Mesendoderm (in vitro differentiated cells): Measurements from ENCODE around the gene CLEC4D. TPM values are rescaled to one million over a fixed set of nuclear protein-coding genes. Genes with fewer than 3 reads are reported as not detected.

Experiments
- DNase-seq: peaks from one replicate; pipeline ENCODE4 v3.0.0; 2013
- H2AK5ac ChIP-seq: 2 replicates; pipeline ENCODE4 v1.6.1; 2013; ENCODE audit warnings: low read length, inconsistent platforms
- H2BK120ac ChIP-seq: 2 replicates; pipeline ENCODE4 v1.6.1; 2013; ENCODE audit warnings: low read depth, mild to moderate bottlenecking, low read length, moderate library complexity, mixed read lengths
- H2BK15ac ChIP-seq: replicated peaks from 2 replicates; pipeline ENCODE4 v1.6.1; 2013; ENCODE audit warnings: low read depth, mild to moderate bottlenecking, moderate library complexity
- H2BK5ac ChIP-seq: 2 replicates; pipeline ENCODE4 v1.6.1; 2013; ENCODE audit warnings: low read length, inconsistent platforms
- H3K18ac ChIP-seq: 2 replicates; pipeline ENCODE4 v1.6.1; 2013; ENCODE audit warnings: mild to moderate bottlenecking, low read length, mixed read lengths
- H3K23ac ChIP-seq: one replicate; pipeline ENCODE4 v1.6.1; 2013; ENCODE audit warnings: low read length
- H3K27ac ChIP-seq: 2 replicates; pipeline ENCODE4 v1.5.1; 2013; ENCODE audit warnings: low read depth, mild to moderate bottlenecking, inconsistent platforms, low read length, moderate library complexity
- H3K27me3 ChIP-seq: 2 replicates; pipeline ENCODE4 v1.6.1; 2013; ENCODE audit warnings: low read length, control low read depth, mild to moderate bottlenecking, inconsistent platforms; ENCODE audit not compliant: insufficient read depth, poor library complexity
- H3K36me3 ChIP-seq: 2 replicates; pipeline ENCODE4 v1.6.1; 2013; ENCODE audit warnings: low read length, inconsistent platforms; ENCODE audit not compliant: control insufficient read depth, insufficient read depth
- H3K4ac ChIP-seq: one replicate; pipeline ENCODE4 v1.6.1; 2013; ENCODE audit warnings: low read depth, mild to moderate bottlenecking, low read length, moderate library complexity
- H3K4me1 ChIP-seq: 2 replicates; pipeline ENCODE4 v1.6.1; 2013; ENCODE audit warnings: low read depth, low read length, inconsistent platforms; ENCODE audit not compliant: control insufficient read depth
- H3K4me2 ChIP-seq: 2 replicates; pipeline ENCODE4 v1.6.1; 2013; ENCODE audit warnings: low read length
- H3K4me3 ChIP-seq: 2 replicates; pipeline ENCODE4 v1.5.1; 2013; ENCODE audit warnings: mild to moderate bottlenecking, low read length
- H3K56ac ChIP-seq: one replicate; pipeline ENCODE4 v1.6.1; 2013; ENCODE audit warnings: low read length
- H3K79me1 ChIP-seq: 2 replicates; pipeline ENCODE4 v1.6.1; 2013; ENCODE audit warnings: low read length, inconsistent platforms
- H3K79me2 ChIP-seq: 2 replicates; pipeline ENCODE4 v1.6.1; 2013; ENCODE audit warnings: mild to moderate bottlenecking, low read length; ENCODE audit not compliant: control insufficient read depth, insufficient read depth
- H3K9ac ChIP-seq: 2 replicates; pipeline ENCODE4 v1.6.1; 2013; ENCODE audit warnings: low read length, inconsistent platforms
- H4K5ac ChIP-seq: one replicate; pipeline ENCODE4 v1.6.1; 2013; ENCODE audit warnings: low read length
- H4K8ac ChIP-seq: one replicate; pipeline ENCODE4 v1.6.1; 2013; ENCODE audit warnings: low read depth, mild to moderate bottlenecking, control low read depth, low read length, moderate library complexity
- WGBS: extraction: QIAGEN DNeasy Blood & Tissue Kit; methylation state at CpG from one replicate; pipeline ENCODE4 v1.1.7; 2013; ENCODE audit warnings: low lambda C conversion rate, missing lambda C conversion rate; ENCODE audit not compliant: insufficient coverage; ENCODE audit errors: extremely low coverage; 5-methylcytosine and 5-hydroxymethylcytosine counted together
- polyA plus RNA-seq, 2 experiments: library from polyadenylated mRNA; stranded (reverse); fragments of 200-250 nt; gene quantifications; one replicate each; pipeline ENCODE4 v1.2.3, GENCODE V29; 2013

Gene CLEC4D
- 0.03 TPM for polyA plus RNA-seq (2013, experiment 1 of 2)
- 0.10 TPM for polyA plus RNA-seq (2013, experiment 2 of 2)

DNA sequence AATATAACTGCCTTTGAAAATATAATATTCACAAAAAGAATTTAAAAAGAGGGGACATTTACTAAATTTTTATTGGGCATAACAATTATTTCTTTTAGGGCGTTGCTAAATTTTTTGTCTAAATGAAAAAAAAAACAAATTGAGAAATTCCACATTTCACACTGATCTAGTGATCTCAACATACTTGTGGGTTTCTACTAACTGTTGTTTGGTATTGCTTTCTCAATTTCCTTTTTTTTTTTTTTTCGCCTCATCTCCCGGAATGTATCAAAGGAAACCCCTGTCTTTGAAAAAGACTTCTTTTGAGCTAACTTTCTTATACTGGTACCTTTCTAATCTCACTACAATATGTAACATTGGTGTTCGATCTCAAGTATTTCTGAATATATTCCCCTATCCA, at the start of gene CLEC4D:
CLEC4D (plus strand) TSS at position 248 of the 400 bp plus-strand sequence. CDS start 230 bp downstream, outside the sequence.
- Histone ChIP-seq H2BK5ac (no peak within 1 kb of the TSS), H3K79me2 (no peaks in the 10 kb centered on the region), H3K9ac (no peak within 1 kb of the TSS), H2BK15ac (no peak within 1 kb of the TSS), H3K27me3 (no peaks in the 10 kb centered on the region), H3K79me1 (no peaks in the 10 kb centered on the region), H3K4ac (no peak within 1 kb of the TSS), H3K18ac (no peak within 1 kb of the TSS), H4K5ac (no peak within 1 kb of the TSS), H4K8ac (no peak within 1 kb of the TSS), H3K4me3 (no peak within 1 kb of the TSS), H3K4me2 (no peak within 1 kb of the TSS), H2BK120ac (no peak within 1 kb of the TSS), H3K56ac (no peak within 1 kb of the TSS), H2AK5ac (no peak within 1 kb of the TSS), H3K27ac (no peak within 1 kb of the TSS), H3K36me3 (no peaks in the 10 kb centered on the region), H3K4me1 (peaks cover 3% of the 10 kb centered on the region), H3K23ac (no peak within 1 kb of the TSS)
- no peak for DNase-seq
- WGBS: no CpG with 5 or more reads among the region's 4 CpGs

DNA sequence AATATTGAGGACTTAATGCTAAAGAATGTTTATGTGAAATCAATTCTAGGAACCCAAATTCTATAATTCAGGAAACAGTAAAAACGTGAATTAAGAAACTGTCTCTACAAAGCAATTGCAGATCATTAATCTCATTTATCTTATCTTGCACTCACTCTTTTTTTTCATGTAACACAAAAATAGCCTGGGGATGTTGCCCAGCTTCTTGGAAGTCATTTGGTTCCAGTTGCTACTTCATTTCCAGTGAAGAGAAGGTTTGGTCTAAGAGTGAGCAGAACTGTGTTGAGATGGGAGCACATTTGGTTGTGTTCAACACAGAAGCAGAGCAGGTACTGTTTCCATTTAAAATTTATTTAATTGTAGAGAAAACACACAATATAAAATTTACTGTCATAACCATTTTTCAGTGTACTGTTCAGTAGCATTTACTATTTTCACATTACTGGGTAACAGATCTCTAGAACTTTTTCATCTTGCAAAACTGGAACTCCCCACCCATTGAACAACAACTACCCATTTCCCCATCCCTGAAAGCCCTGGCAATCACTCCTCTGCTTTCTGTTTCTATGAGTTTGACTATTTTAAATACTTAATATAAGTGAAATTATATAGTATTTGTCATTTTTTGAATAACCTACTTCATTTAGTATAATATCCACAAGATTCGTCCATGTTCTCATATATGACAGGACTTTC, 47.9 kb upstream of the CLEC4D start:
- no peak overlapping the region for H2BK15ac ChIP-seq
- H3K56ac ChIP-seq: no peak overlapping the region
- no peaks in the 10 kb centered on the region for H3K27me3 ChIP-seq
- H3K36me3 ChIP-seq: no peaks in the 10 kb centered on the region
- no peak overlapping the region for H2AK5ac ChIP-seq
- no CpG with 5 or more reads among the region's 2 CpGs for WGBS
- no peak overlapping the region for H4K5ac ChIP-seq
- H3K4ac ChIP-seq: no peak overlapping the region
- no peaks in the 10 kb centered on the region for H3K4me1 ChIP-seq
- H3K79me1 ChIP-seq: no peaks in the 10 kb centered on the region
- H2BK5ac ChIP-seq: no peak overlapping the region
- no peak overlapping the region for H3K9ac ChIP-seq
- no peaks in the 10 kb centered on the region for H3K79me2 ChIP-seq
- H3K27ac ChIP-seq: no peak overlapping the region
- H2BK120ac ChIP-seq: no peak overlapping the region
- no peak overlapping the region for H3K4me2 ChIP-seq
- no peak overlapping the region for H3K4me3 ChIP-seq
- no peak overlapping the region for H3K23ac ChIP-seq
- no peak overlapping the region for H3K18ac ChIP-seq
- DNase-seq: no peak
- no peak overlapping the region for H4K8ac ChIP-seq

DNA sequence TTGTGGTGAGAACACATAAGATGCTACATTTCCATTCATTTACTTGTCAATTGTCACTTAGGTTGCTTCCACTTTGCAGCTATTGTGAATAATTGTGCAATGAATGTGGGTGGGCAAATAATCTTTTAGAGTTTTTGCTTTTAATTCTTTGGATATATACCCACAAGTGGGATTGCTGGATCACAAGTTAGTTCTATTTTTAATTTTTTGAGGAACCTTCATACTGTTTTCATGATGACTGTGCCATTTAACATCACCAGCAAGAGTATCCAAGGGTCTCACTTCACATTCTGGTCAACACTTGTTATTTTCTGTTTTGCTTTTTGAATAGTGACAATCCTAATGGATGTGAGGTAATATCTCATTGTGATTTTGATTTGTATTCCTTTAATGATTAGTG, 47.1 kb upstream of the CLEC4D start:
- no peak overlapping the region for H3K27ac ChIP-seq
- H3K36me3 ChIP-seq: no peaks in the 10 kb centered on the region
- H3K4ac ChIP-seq: no peak overlapping the region
- no peak overlapping the region for H3K4me2 ChIP-seq
- no peak overlapping the region for H3K23ac ChIP-seq
- no peaks in the 10 kb centered on the region for H3K27me3 ChIP-seq
- no peak overlapping the region for H3K18ac ChIP-seq
- DNase-seq: no peak
- no peak overlapping the region for H3K9ac ChIP-seq
- H2AK5ac ChIP-seq: no peak overlapping the region
- H4K8ac ChIP-seq: no peak overlapping the region
- no peak overlapping the region for H2BK15ac ChIP-seq
- H3K4me3 ChIP-seq: no peak overlapping the region
- H4K5ac ChIP-seq: no peak overlapping the region
- H2BK120ac ChIP-seq: no peak overlapping the region
- H3K79me2 ChIP-seq: no peaks in the 10 kb centered on the region
- no peaks in the 10 kb centered on the region for H3K4me1 ChIP-seq
- H2BK5ac ChIP-seq: no peak overlapping the region
- H3K56ac ChIP-seq: no peak overlapping the region
- H3K79me1 ChIP-seq: no peaks in the 10 kb centered on the region

DNA sequence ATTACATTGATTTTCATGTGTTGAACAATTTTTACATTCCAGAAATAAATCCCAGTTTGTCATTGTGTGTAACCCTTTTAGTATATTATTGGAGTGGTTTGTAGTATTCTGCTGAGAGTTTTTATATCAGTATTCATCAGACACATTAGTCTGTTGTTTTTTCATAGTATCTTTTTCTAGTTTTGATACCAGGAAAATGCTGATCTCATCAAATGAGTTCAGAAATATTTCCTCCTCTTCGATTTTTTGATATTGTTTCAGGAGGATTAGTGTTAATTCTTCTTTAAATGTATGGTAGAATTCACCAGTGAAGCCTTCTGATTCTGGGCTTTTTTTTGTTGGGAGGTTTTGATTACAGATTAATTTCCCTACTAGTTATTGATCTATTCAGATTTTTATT, 42.2 kb upstream of the CLEC4D start:
- Histone ChIP-seq H2BK5ac (no peak overlapping the region), H2AK5ac (no peak overlapping the region), H3K4me1 (no peaks in the 10 kb centered on the region), H3K27me3 (no peaks in the 10 kb centered on the region), H3K23ac (no peak overlapping the region), H4K8ac (no peak overlapping the region), H3K36me3 (no peaks in the 10 kb centered on the region), H3K27ac (no peak overlapping the region), H2BK15ac (no peak overlapping the region), H3K9ac (no peak overlapping the region), H3K56ac (no peak overlapping the region), H3K18ac (no peak overlapping the region), H2BK120ac (no peak overlapping the region), H3K4me2 (no peak overlapping the region), H3K79me1 (no peaks in the 10 kb centered on the region), H4K5ac (no peak overlapping the region), H3K79me2 (no peaks in the 10 kb centered on the region), H3K4ac (no peak overlapping the region), H3K4me3 (no peak overlapping the region)
- WGBS: no CpG with 5 or more reads among the region's 1 CpG
- DNase-seq: no peak

DNA sequence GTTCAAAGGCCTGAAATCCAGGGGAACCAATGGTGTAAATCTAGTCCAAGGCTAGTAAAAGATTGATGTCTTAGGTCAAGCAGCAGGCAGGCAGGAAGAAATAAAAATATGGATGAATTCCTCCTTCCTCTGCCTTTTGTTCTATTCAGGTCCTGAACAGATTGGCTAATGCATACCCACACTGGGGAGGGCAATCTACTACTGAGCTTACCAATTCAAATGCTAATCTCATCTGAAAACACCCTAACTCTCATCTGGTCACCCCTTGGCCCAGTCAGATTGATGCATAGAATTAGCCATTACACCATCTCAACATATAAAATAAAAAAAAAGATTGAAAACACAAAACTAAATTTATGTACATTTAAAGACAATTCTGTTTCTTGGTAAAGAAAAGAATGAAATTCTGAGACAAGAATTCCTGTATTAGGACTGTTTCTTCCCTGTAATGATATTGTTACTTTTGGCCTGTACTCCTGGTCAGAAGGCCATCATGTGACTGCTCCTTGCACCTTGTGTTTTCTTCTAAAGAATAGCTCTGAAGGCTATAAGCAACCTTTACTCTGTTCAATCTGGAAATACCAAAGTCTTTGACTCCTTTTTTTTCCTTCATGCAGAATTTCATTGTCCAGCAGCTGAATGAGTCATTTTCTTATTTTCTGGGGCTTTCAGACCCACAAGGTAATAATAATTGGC, 37.6 kb upstream of the CLEC4D start:
- H4K5ac ChIP-seq: no peak overlapping the region
- H3K18ac ChIP-seq: no peak overlapping the region
- no peak overlapping the region for H3K4me2 ChIP-seq
- H3K79me2 ChIP-seq: no peaks in the 10 kb centered on the region
- H3K9ac ChIP-seq: no peak overlapping the region
- no peaks in the 10 kb centered on the region for H3K27me3 ChIP-seq
- no peak overlapping the region for H2BK15ac ChIP-seq
- H3K56ac ChIP-seq: no peak overlapping the region
- H2BK120ac ChIP-seq: no peak overlapping the region
- no peak overlapping the region for H3K4ac ChIP-seq
- H3K4me1 ChIP-seq: no peaks in the 10 kb centered on the region
- H3K23ac ChIP-seq: no peak overlapping the region
- H3K36me3 ChIP-seq: no peaks in the 10 kb centered on the region
- DNase-seq: no peak
- H2AK5ac ChIP-seq: no peak overlapping the region
- H3K4me3 ChIP-seq: no peak overlapping the region
- H4K8ac ChIP-seq: no peak overlapping the region
- no peak overlapping the region for H2BK5ac ChIP-seq
- no peak overlapping the region for H3K27ac ChIP-seq
- H3K79me1 ChIP-seq: no peaks in the 10 kb centered on the region
